Loucy (cell line): ENCODE measurements around the gene HOXC4.

ENCODE experiments used
- CTCF ChIP-seq: fragments of 200-600 bp; sonication (generic); conservative IDR thresholded peaks from 2 replicates; pipeline ENCODE4 v1.5.1; 2014; ENCODE audit warnings: mild to moderate bottlenecking, antibody characterized with exemption, low read length
- EZH2phosphoT487 ChIP-seq: fragments of 200-600 bp; IDR thresholded peaks from 2 replicates; pipeline ENCODE4 v1.6.1; 2018; ENCODE audit warnings: antibody characterized with exemption, mild to moderate bottlenecking, moderate library complexity, borderline replicate concordance

DNA sequence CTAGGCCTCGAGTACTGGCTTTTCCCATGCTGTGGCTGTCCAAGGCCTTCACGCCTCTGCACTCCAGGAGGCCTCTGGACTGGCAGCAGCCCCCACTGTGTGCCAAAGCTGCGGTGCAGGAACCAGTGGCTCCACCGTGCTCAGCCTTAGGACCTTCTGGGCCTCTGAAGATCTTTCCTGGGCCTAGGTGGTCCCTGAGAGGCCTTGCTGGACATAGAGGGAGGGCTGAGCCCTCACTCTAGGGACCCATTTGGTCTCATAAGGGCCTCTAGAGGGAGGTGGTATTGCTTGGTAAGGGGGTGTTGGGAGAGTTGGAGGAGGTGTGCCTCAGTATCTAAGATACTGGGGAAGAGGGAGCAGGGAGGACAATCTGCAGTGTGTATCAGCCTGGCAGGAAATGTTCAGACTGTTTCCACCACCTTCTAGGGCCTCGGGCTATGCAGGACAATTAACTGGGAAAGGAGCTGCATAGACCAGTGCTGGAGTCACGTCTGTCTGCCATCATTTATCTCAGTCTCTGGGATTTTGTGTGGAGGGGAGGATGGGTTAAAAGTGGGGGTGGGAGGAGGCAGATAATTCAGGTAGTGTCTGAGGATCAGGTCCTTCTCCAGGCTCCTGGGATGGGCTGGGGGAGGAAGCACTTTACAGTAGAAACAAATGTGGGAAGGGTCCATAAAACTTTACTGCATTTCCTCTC lies 17.9 kb upstream of the HOXC4 start:
- no peak for TF ChIP-seq CTCF
- TF ChIP-seq EZH2phosphoT487: no peak
